ENCODE results near the gene DHX16. TPM values are rescaled to one million over a fixed set of nuclear protein-coding genes. Genes with fewer than 3 reads are reported as not detected.

The DHX16 gene
- total RNA-seq, 1 donor from 2014 or later: 28.4 TPM

DNA sequence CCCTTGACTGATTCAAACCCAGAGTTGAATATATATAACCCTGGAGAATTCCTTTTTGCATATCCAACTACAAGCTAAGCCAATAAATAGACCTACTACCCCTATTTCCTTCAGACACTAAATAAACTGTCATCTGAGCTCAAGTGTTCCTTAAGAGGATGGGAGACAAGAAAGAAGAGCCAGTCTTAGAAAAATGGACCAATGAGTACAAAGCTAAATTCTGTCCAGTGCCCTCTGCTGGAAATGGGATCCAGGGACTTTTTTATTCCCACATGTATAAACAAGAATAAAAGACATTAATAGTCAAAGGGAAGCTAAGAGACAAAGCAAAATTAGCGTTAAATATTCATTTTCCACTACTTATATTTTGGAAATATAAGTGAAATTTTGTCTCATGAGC, 60.6 kb downstream of the DHX16 start:
- no peak overlapping the region for H3K4me3 ChIP-seq
- peaks cover 58% of the 10 kb centered on the region for H3K4me1 ChIP-seq
- no peak for DNase-seq
- H3K27me3 ChIP-seq (ENCODE audit: low read depth): no peaks in the 10 kb centered on the region
- TF ChIP-seq, protein P1, sequence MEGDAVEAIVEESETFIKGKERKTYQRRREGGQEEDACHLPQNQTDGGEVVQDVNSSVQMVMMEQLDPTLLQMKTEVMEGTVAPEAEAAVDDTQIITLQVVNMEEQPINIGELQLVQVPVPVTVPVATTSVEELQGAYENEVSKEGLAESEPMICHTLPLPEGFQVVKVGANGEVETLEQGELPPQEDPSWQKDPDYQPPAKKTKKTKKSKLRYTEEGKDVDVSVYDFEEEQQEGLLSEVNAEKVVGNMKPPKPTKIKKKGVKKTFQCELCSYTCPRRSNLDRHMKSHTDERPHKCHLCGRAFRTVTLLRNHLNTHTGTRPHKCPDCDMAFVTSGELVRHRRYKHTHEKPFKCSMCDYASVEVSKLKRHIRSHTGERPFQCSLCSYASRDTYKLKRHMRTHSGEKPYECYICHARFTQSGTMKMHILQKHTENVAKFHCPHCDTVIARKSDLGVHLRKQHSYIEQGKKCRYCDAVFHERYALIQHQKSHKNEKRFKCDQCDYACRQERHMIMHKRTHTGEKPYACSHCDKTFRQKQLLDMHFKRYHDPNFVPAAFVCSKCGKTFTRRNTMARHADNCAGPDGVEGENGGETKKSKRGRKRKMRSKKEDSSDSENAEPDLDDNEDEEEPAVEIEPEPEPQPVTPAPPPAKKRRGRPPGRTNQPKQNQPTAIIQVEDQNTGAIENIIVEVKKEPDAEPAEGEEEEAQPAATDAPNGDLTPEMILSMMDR (IDR thresholded peaks at IDR 0.05): peak; percentile 21
- peaks cover 36% of the 10 kb centered on the region for H3K36me3 ChIP-seq
- no peak for ATAC-seq
- H3K27ac ChIP-seq: peak overlapping the region; percentile 94
- intact Hi-C loops (cut with DNase I): no loop called here
- no peaks in the 10 kb centered on the region for H3K9me3 ChIP-seq

DNA sequence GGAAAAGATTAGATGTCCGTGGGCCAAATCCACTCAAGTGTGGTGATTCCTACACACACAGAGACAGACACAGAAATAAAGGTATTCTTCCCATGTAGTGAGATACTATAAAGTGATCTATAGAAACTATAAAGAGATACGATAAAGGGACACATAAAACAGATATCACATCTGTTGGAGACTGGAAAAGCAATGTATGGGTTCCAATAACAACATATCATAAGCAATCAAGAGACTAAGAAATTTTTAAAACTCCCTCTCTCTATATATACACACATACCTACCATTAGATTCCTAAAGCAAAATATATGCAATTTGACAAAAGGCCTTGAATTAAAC, 61.0 kb downstream of the DHX16 start:
- DNase-seq: no peak
- TF ChIP-seq, protein P1 (IDR thresholded peaks at IDR 0.05): no peak
- intact Hi-C loops (cut with DNase I): no loop called here
- Histone ChIP-seq H3K4me1 (peaks cover 58% of the 10 kb centered on the region), H3K36me3 (peaks cover 39% of the 10 kb centered on the region), H3K4me3 (no peak overlapping the region), H3K27ac (no peak overlapping the region), H3K9me3 (no peaks in the 10 kb centered on the region), H3K27me3 (ENCODE audit: low read depth) (no peaks in the 10 kb centered on the region)
- no peak for ATAC-seq

DNA sequence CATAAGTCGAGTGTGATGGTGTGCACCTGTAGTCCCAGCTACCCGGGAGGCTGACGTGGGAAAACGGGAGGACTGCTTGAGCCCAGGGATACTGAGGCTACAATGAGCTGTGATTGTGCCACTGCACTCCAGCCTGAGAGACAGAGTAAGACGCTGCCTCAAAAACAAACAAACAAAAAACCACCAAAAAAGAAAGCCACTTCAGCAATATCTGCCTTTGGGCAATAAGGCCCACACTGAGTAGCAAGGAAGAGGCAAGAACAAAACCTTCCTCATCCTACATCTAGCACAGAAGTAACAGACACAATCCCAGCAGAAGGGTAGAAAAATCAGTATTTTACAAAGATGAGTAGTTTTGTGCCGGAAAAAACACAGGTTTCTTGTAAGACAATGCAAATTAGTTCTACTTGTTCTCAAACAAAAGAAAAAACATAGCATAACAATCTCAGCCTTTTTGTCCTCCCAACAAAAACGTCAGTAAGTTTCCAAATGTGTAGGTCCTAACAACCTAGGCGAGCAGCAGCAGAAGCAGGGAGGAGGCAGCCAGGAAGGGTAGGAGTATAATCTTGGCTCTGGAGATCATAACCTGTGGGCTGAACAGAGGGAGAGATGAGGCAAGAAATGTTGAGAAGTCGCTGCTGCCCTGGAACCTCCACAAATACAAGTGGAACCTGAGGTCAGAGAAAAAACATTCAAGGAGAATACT, 61.5 kb downstream of the DHX16 start:
- peaks cover 39% of the 10 kb centered on the region for H3K36me3 ChIP-seq

DNA sequence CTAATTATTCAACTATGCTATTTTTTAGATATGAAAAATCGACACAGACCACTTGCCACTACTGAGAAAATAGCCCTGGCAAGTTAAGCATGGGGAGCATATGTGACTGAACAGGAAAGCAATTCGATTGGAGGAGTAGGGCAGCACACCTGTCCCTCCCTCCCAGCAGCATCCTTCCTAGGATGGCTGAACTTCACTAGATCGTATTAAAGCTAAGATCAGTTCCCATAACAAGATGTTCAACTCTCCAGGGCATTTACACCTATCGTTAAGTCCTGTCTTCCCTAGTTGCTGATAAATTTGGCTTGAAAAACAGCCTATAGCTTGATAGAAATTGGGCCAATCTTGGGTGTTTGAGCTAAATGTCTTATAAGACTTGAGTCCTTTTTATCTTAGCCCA, 62.7 kb downstream of the DHX16 start:
- ATAC-seq (no peak), DNase-seq (no peak)
- Histone ChIP-seq H3K27ac (no peak overlapping the region), H3K27me3 (ENCODE audit: low read depth) (no peaks in the 10 kb centered on the region), H3K36me3 (peaks cover 48% of the 10 kb centered on the region), H3K4me3 (no peak overlapping the region), H3K4me1 (peaks cover 58% of the 10 kb centered on the region), H3K9me3 (no peaks in the 10 kb centered on the region)
- intact Hi-C loops (cut with DNase I): no loop called here
- TF ChIP-seq, protein P1 (IDR thresholded peaks at IDR 0.05): no peak

More for the DNA sequence above, 61.5 kb downstream of the DHX16 start:
- ATAC-seq (no peak), DNase-seq (no peak)
- H3K4me3 ChIP-seq: no peak overlapping the region
- H3K4me1 ChIP-seq: peaks cover 58% of the 10 kb centered on the region
- no peaks in the 10 kb centered on the region for H3K27me3 ChIP-seq (ENCODE audit: low read depth)
- intact Hi-C loops (cut with DNase I): no loop called here
- no peaks in the 10 kb centered on the region for H3K9me3 ChIP-seq
- H3K27ac ChIP-seq: no peak overlapping the region
- TF ChIP-seq, protein P1 (IDR thresholded peaks at IDR 0.05): no peak

DNA sequence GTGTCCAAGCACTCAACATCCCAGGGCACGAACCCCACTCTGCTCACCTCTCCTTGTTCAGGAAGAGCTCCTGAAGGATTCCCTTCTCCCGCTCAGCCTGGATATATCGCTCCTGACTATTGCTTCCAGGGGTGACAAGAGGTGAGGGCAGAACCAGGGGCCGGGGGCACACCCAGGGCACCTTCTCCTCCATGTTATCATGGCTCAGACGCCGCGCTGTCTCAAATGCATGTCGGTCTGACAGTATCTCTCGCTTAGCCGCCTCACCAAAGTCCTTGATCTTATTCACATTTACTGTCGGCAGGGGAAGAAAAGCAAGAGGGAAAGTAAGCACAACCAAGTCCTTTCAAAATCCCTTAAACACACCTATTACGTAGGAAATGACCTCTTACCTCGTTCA, 68.8 kb downstream of the DHX16 start:
- DNase-seq: no peak
- intact Hi-C loops (cut with DNase I): no loop called here

More for the DNA sequence above, 68.8 kb downstream of the DHX16 start:
- H3K4me1 ChIP-seq: peaks cover 10% of the 10 kb centered on the region
- ATAC-seq: no peak
- no peak overlapping the region for H3K4me3 ChIP-seq
- no peak overlapping the region for H3K27ac ChIP-seq
- no peaks in the 10 kb centered on the region for H3K9me3 ChIP-seq
- peaks cover 90% of the 10 kb centered on the region for H3K36me3 ChIP-seq
- no peaks in the 10 kb centered on the region for H3K27me3 ChIP-seq (ENCODE audit: low read depth)
- TF ChIP-seq, protein P1 (IDR thresholded peaks at IDR 0.05): no peak

Other genes with a start within 250 kb of the DHX16 start
- gene HLA-E, start 183.5 kb downstream of the DHX16 start, total RNA-seq: 1,079 TPM
- gene GNL1, start 116.5 kb downstream of the DHX16 start, total RNA-seq: 54.9 TPM
- 7.5 TPM for gene PRR3, start 115.7 kb downstream of the DHX16 start, total RNA-seq
- gene ABCF1, start 101.6 kb downstream of the DHX16 start, total RNA-seq: 40.0 TPM
- gene PPP1R10, start 55.8 kb downstream of the DHX16 start, total RNA-seq: 68.8 TPM
- 55.0 TPM for gene MRPS18B, start 55.2 kb downstream of the DHX16 start, total RNA-seq
- 8.9 TPM for gene ATAT1, start 46.1 kb downstream of the DHX16 start, total RNA-seq
- 19.9 TPM for gene C6orf136, start 25.9 kb downstream of the DHX16 start, total RNA-seq
- 78.5 TPM for gene PPP1R18, start 13.6 kb upstream of the DHX16 start, total RNA-seq
- 10.0 TPM for gene NRM, start 18.0 kb upstream of the DHX16 start, total RNA-seq
- gene MDC1, start 44.3 kb upstream of the DHX16 start, total RNA-seq: 24.5 TPM
- 292 TPM for gene TUBB, start 47.3 kb upstream of the DHX16 start, total RNA-seq
- gene FLOT1, start 69.7 kb upstream of the DHX16 start, total RNA-seq: 151 TPM
- 18.0 TPM for gene IER3, start 71.5 kb upstream of the DHX16 start, total RNA-seq
- gene DDR1, start 211.5 kb upstream of the DHX16 start, total RNA-seq: 80.9 TPM
- gene GTF2H4, start 235.2 kb upstream of the DHX16 start, total RNA-seq: 37.1 TPM
- gene VARS2, start 241.2 kb upstream of the DHX16 start, total RNA-seq: 33.0 TPM

Measured in lower lobe of right lung (tissue), 2 donors.